OCI-LY7 (cell line): Measurements from ENCODE around the gene ADPRS. TPM values are rescaled to one million over a fixed set of nuclear protein-coding genes. Genes with fewer than 3 reads are reported as not detected.

Experiments
- BruUV-seq: library from RNA; stranded (reverse); fragments of 400-500 nt; replicated peaks from 2 replicates; lab custom pipeline; 2021; lab: Mats Ljungman, UMichigan
- CTCF ChIA-PET: fragments of 300-600 bp; sonication (Branson Sonifier 250); formaldehyde crosslinking; loops from one replicate; lab custom pipeline; 2022; ENCODE audit warnings: antibody characterized with exemption; ENCODE audit not compliant: unreplicated experiment; lab: Charles Lee
- POLR2A ChIA-PET: fragments of 300-600 bp; sonication (Branson Sonifier 250); formaldehyde crosslinking; loops from one replicate; lab custom pipeline; 2022; ENCODE audit warnings: antibody characterized with exemption; lab: Charles Lee
- DNase-seq: peaks from one replicate; pipeline ENCODE4 v3.0.0-alpha.2; 2015; ENCODE audit warnings: low spot score
- H2AFZ ChIP-seq: fragments of 200-600 bp; sonication (generic), shearing (Covaris generic); 2 replicates; pipeline ENCODE4 v1.6.1; 2014; ENCODE audit warnings: mild to moderate bottlenecking, antibody characterized with exemption, low read length, moderate library complexity
- H3K27ac ChIP-seq: fragments of 200-600 bp; sonication (generic); 2 replicates; pipeline ENCODE4 v1.5.1; 2014; ENCODE audit warnings: mixed run types, low read depth, mild to moderate bottlenecking, moderate library complexity, low read length, inconsistent platforms; ENCODE audit not compliant: poor library complexity, severe bottlenecking
- H3K36me3 ChIP-seq: fragments of 200-600 bp; sonication (generic); 2 replicates; pipeline ENCODE4 v1.6.1; 2014; ENCODE audit warnings: mild to moderate bottlenecking, antibody characterized with exemption, low read length, moderate library complexity, mixed read lengths; ENCODE audit not compliant: insufficient read depth
- H3K4me1 ChIP-seq: fragments of 200-600 bp; sonication (generic); 2 replicates; pipeline ENCODE4 v1.5.1; 2014; ENCODE audit warnings: mild to moderate bottlenecking, low read length; ENCODE audit not compliant: insufficient read depth, poor library complexity, severe bottlenecking
- H3K4me2 ChIP-seq: fragments of 200-600 bp; sonication (generic); 2 replicates; pipeline ENCODE4 v1.6.1; 2014; ENCODE audit warnings: mild to moderate bottlenecking, low read length
- H3K4me3 ChIP-seq: fragments of 200-600 bp; sonication (generic); 2 replicates; pipeline ENCODE4 v1.5.1; 2014; ENCODE audit warnings: mild to moderate bottlenecking, low read depth, low read length; ENCODE audit not compliant: poor library complexity, severe bottlenecking
- H3K79me2 ChIP-seq: fragments of 200-600 bp; sonication (generic); 2 replicates; pipeline ENCODE4 v1.6.1; 2016; ENCODE audit warnings: low read depth, mild to moderate bottlenecking, low read length, moderate library complexity, mixed read lengths; ENCODE audit not compliant: insufficient read depth
- H3K9me2 ChIP-seq: fragments of 200-600 bp; sonication (generic); 2 replicates; pipeline ENCODE4 v1.6.1; 2016; ENCODE audit warnings: mild to moderate bottlenecking, low read length, mixed read lengths; ENCODE audit not compliant: insufficient read depth
- H3K9me3 ChIP-seq: fragments of 200-600 bp; sonication (generic); 2 replicates; pipeline ENCODE4 v1.6.1; 2014; ENCODE audit warnings: mild to moderate bottlenecking, mixed run types, low read length, mixed read lengths
- H4K20me1 ChIP-seq: fragments of 200-600 bp; sonication (generic); 2 replicates; pipeline ENCODE4 v1.6.1; 2014; ENCODE audit warnings: mild to moderate bottlenecking, antibody characterized with exemption, low read length, moderate library complexity, mixed read lengths; ENCODE audit not compliant: insufficient read depth
- EZH2phosphoT487 ChIP-seq: fragments of 200-600 bp; sonication (generic); IDR thresholded peaks from 2 replicates; pipeline ENCODE4 v1.6.1; 2018; ENCODE audit warnings: low read depth, borderline replicate concordance, mild to moderate bottlenecking, mixed run types, antibody characterized with exemption, low read length, moderate library complexity, mixed read lengths
- intact Hi-C: fragments of 100-400 bp; cut with micrococcal nuclease; formaldehyde crosslinking; loops from one replicate; pipeline ENCODE4 v1.10.0; 2022; ENCODE audit not compliant: unreplicated experiment
- total RNA-seq, 2 experiments: library from RNA; depleted of rRNA in 1 of 2; stranded (reverse); fragments of >200 nt in 1 of 2; shearing (Covaris generic) in 1 of 2; gene quantifications; 2 replicates each; pipeline ENCODE4 v1.2.3, GENCODE V29; 2014 to 2022
- TF ChIP-seq, protein P1 (sequence below): fragments of 200-600 bp; sonication (generic); conservative IDR thresholded peaks from 2 replicates; pipeline ENCODE4 v1.5.1; 2014; ENCODE audit warnings: mild to moderate bottlenecking, antibody characterized with exemption, low read length, moderate library complexity, mixed read lengths

The ADPRS gene
- total RNA-seq, 2 experiments from 2014 or later = 29.3 to 42.3 TPM

DNA sequence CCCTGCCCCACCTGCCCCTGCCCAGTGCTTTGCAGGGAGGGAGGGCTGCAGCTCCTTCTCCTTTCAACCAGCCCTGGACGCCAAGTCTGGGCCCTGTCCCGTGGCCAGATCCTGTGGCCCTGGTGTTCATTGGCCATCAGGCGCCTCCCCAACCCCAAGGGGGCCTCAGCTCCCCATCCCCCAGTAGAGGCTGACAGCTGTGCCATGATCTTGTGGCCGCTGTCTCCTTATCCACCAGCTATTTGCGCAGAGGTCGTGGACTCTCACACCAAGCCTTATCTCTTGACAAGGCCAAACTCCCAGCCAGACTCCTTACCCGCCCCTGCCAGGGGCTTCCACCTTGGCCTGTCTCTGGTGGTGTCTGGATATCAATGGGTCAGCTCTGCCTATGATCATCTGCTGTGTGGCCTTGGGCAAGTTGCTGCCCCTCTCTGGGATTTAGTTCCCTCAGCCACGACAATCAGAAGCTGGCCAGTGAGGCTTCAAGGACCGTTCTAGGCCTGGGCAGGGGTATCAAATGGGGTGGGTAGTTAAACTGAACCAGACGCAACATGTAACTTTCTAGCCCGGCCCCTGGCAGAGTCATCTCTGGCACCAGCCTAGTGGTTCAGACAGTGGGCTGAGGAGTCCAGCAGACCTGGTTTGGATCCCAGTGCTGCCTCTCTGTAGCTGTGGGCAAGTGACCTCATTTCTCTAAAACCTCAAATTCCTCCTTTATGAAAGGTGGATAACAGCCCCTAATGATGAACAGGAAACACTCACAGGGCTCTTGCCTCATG, 39.6 kb downstream of the ADPRS start:
- intact Hi-C loops = no loop called here
- no peak overlapping the region for H3K4me2 ChIP-seq

DNA sequence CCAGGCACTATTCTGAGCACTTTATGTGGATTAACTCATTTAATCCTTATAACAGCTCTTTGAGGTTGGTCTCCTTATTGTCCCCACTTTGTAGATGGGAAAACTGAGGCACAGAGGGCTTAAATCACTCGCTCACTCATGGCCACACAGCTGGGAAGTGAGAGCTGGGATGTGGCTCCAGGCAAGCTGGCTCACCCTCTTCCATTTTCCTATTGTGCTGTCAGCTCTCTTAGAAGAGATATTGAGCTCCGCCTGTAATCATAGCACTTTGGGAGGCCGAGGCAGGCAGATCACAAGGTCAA, 40.2 kb downstream of the ADPRS start:
- H3K4me1 ChIP-seq = peaks cover 1% of the 10 kb centered on the region
- ChIA-PET CTCF (no interaction called here), POLR2A (interaction anchor here (0.6 kb wide), 1 partner anchor 114 kb away, joined by 5 read pairs; no protein-coding TSS in a partner anchor)
- no peak for TF ChIP-seq EZH2phosphoT487
- TF ChIP-seq, protein P1, sequence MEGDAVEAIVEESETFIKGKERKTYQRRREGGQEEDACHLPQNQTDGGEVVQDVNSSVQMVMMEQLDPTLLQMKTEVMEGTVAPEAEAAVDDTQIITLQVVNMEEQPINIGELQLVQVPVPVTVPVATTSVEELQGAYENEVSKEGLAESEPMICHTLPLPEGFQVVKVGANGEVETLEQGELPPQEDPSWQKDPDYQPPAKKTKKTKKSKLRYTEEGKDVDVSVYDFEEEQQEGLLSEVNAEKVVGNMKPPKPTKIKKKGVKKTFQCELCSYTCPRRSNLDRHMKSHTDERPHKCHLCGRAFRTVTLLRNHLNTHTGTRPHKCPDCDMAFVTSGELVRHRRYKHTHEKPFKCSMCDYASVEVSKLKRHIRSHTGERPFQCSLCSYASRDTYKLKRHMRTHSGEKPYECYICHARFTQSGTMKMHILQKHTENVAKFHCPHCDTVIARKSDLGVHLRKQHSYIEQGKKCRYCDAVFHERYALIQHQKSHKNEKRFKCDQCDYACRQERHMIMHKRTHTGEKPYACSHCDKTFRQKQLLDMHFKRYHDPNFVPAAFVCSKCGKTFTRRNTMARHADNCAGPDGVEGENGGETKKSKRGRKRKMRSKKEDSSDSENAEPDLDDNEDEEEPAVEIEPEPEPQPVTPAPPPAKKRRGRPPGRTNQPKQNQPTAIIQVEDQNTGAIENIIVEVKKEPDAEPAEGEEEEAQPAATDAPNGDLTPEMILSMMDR = no peak
- no peak overlapping the region for H3K4me2 ChIP-seq
- no peak overlapping the region for H3K27ac ChIP-seq
- DNase-seq = no peak
- intact Hi-C loops = no loop called here
- no peaks in the 10 kb centered on the region for H3K79me2 ChIP-seq
- no peaks in the 10 kb centered on the region for H3K9me3 ChIP-seq
- no peaks in the 10 kb centered on the region for H3K36me3 ChIP-seq
- H4K20me1 ChIP-seq = no peaks in the 10 kb centered on the region
- BruUV-seq = no TSS peak
- H3K9me2 ChIP-seq = no peaks in the 10 kb centered on the region
- H2AFZ ChIP-seq = no peak overlapping the region
- H3K4me3 ChIP-seq = no peak overlapping the region

More for the DNA sequence above, 39.6 kb downstream of the ADPRS start:
- Histone ChIP-seq H3K9me3 (no peaks in the 10 kb centered on the region), H4K20me1 (no peaks in the 10 kb centered on the region), H3K79me2 (no peaks in the 10 kb centered on the region), H3K4me3 (no peak overlapping the region), H3K9me2 (no peaks in the 10 kb centered on the region), H2AFZ (no peak overlapping the region), H3K4me1 (peaks cover 7% of the 10 kb centered on the region), H3K27ac (no peak overlapping the region), H3K36me3 (no peaks in the 10 kb centered on the region)
- no TSS peak for BruUV-seq
- ChIA-PET POLR2A (interaction anchor here (0.6 kb wide), 1 partner anchor 114 kb away, joined by 5 read pairs; no protein-coding TSS in a partner anchor), CTCF (no interaction called here)
- no peak for DNase-seq
- TF ChIP-seq EZH2phosphoT487 = no peak
- TF ChIP-seq, protein P1 = no peak

DNA sequence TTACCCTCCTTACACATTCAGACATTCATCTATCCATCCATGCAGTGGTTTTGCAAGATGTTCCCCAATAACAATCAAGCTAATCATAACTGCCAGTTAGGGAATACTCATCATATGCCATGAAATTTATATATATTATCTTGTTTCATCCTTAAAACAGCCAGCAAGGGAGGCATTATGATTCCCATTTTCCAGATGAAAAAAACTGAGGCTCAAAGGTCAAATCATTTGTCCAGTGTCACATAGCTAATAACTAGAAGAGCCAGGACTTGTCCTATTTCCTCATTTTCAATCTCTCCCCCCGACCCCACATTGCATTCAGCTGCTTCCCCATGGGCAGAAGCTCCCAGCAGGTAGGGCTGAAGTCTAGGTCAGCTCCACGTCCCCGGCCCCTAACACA, 43.3 kb downstream of the ADPRS start:
- no peaks in the 10 kb centered on the region for H4K20me1 ChIP-seq
- BruUV-seq = no TSS peak

More for the DNA sequence above, 43.3 kb downstream of the ADPRS start:
- H3K79me2 ChIP-seq = no peaks in the 10 kb centered on the region
- CTCF ChIA-PET = interaction anchor here (1.0 kb wide), 1 partner anchor 13 kb away, joined by 3 read pairs; no protein-coding TSS in a partner anchor
- H3K4me3 ChIP-seq = no peak overlapping the region
- H3K4me1 ChIP-seq = no peaks in the 10 kb centered on the region
- no peak for TF ChIP-seq EZH2phosphoT487
- TF ChIP-seq, protein P1 = no peak
- H3K27ac ChIP-seq = no peak overlapping the region
- H3K9me2 ChIP-seq = no peaks in the 10 kb centered on the region
- H3K36me3 ChIP-seq = peaks cover 13% of the 10 kb centered on the region
- H3K9me3 ChIP-seq = no peaks in the 10 kb centered on the region
- no peak overlapping the region for H3K4me2 ChIP-seq
- no peak overlapping the region for H2AFZ ChIP-seq
- DNase-seq = no peak
- POLR2A ChIA-PET = interaction anchor here (0.5 to 0.9 kb wide), 2 partner anchors 17 to 54 kb away, joined by 3 to 4 read pairs; partner anchors contain the start of gene TRAPPC3
- intact Hi-C loops = no loop called here
